HG02973 (cell line): ENCODE data around the gene DYNC1LI2.
"Not testable (repeated sequence)": the region's sequence is repeated elsewhere in the genome, so short reads cannot be mapped to it uniquely, and the experiment has no call there.

ENCODE experiments used
- ATAC-seq: cut with Tn5 transposase; IDR thresholded peaks from one replicate; pipeline ENCODE4 v1.9.1; 2021; ENCODE audit warnings: moderate library complexity; ENCODE audit not compliant: unreplicated experiment

DYNC1LI2 gene

DNA sequence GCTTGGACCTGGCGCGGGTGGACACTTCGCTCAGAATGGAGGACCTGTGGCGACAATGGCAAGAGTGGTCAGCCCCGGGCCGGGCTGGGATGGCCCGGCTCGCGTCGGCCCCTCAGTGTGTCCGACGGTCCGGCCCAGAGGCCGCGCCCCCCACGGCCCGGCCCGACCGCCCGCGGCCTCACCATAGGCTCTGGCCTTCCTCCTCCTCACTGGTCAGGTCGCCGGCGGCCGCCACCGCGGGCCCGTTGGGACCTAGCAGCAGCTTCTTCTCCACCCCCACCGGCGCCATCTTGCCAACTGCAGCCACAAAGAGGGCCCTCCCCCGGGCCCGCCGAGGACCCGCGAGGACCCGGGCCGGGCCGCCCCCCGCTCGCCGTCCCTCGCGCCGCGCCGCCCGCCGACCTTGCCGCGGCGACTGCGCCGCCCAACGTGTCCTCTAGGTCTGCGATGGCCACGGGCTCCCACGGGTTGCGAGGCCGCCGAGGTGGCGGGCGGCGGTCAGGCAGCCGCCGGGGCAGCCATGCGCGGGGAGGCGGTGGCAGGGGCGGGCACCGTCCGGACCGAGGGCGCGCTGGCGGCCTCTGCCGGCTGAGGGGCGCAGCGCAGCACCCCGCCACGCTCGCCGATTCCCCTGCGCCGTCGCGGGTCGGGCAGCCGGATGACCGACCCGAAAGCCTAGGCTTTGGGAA, at the start of gene DYNC1LI2:
DYNC1LI2 (minus strand) TSS at position 307 of the 689 bp plus-strand sequence; CDS start at position 289, 18 bp downstream.
- ATAC-seq = peak; percentile 87

GRCh38 chr16:66800856-66801255, 49.4 kb upstream of the DYNC1LI2 start:
- ATAC-seq = no peak

- ATAC-seq = no peak
Measured at GRCh38 chr16:66798161-66798560, 46.8 kb upstream of the DYNC1LI2 start.

GRCh38 chr16:66793984-66794383, 42.6 kb upstream of the DYNC1LI2 start:
- ATAC-seq = not testable (repeated sequence)

- no peak for ATAC-seq
Measured at GRCh38 chr16:66790130-66790733, 38.8 kb upstream of the DYNC1LI2 start.

GRCh38 chr16:66787427-66787826, 36.0 kb upstream of the DYNC1LI2 start:
- no peak for ATAC-seq

DNA sequence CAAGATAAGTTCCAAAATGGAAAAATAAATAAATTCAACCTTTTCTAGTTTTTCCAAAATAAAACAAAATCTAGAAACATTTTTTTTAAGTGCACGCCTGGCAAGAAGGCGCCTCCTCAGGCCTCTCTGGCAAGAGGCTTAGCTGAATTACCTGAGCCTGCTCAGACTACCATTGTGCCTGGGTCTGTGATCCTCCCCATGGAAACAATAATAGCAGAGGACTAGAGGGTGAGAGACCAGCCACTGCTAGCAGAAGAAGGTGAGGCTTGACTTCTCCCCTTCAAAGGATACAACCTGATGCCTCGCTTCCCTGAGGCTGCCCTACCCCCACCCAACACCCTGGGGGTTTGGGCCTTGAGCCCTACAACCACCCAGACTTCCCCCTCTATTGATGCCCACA, 35.1 kb upstream of the DYNC1LI2 start:
- ATAC-seq = no peak

DNA sequence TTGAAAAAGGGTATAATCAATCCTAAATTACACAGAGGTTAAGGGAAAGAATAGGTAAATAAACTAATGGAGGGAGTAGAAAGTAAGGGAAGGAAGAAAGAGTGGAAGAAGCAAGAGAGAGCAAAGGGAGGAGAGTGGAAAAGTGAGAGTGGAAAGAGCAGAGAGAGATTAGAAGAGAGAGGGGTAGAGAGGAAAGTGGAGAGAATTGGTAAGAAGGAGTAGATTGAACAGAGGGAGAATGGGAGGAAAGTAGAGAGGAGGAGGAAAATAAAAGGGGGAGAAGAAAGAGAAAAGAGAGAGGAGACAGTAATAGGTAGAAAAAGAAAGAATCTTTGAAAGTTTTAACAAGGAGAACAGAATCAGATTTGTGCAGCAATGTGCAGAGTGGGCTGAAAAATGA, 25.0 kb upstream of the DYNC1LI2 start:
- ATAC-seq = no peak

- no peak for ATAC-seq
Measured at GRCh38 chr16:66774981-66775380, 23.6 kb upstream of the DYNC1LI2 start.

DNA sequence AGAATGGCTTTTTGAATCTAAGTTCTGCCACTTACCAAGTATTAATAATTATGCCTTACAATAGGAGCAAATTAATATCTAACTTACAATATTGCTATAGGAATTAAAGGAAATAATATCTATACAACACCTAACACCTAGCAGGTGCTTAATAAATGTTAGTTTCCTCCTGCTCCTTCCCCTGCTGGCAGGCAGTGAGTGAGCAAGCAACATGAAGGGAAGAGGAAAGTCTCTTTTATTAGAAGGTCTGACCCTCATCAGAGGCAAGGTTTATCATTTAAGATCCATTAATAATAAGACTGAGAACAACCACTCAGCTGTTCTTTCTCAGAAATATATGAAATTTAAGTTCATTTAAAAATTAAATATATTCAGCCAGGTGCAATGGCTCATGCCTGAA, 6.7 kb upstream of the DYNC1LI2 start:
- ATAC-seq = no peak

GRCh38 chr16:66754819-66755218, 3.4 kb upstream of the DYNC1LI2 start:
- ATAC-seq = no peak

DNA sequence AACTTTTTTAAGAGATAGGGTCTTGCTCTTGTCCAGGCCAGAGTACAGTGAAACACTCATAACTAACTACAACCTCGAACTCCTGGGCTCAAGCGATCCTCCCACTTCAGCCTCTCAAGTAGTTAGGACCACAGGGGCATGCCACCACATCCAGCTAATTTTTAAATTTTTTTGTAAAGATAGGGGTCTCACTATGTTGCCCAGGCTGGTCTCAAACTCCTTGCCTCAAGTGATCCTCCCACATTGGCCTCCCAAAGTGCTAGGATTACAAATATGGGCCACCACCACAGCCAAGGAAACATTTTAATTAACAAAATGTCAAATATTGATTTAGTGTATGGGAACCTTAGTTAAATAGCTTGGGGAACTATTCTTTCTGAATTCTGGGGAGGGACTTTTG, 2.8 kb upstream of the DYNC1LI2 start:
- ATAC-seq = no peak

GRCh38 chr16:66752958-66753357, 1.5 kb upstream of the DYNC1LI2 start:
- no peak for ATAC-seq

DNA sequence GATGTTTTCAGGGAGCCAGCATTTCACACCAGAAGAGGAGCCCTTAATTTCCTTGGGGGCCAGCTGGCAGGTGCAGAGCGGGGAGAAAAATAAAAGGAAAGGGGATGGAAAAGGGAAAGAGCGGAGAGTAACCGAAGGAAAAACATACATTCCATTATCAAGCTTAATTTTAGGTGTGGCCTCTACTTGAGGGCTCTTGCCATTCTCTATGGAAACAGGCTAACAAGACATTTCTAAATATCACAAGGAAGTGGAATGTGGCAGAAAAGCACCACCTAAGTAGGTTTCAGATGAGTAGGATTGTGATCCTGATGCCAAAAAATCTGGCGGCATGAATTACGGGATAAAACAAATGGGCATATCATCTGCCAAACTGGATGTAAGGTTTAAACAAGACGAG, 970 bp upstream of the DYNC1LI2 start:
- no peak for ATAC-seq

DNA sequence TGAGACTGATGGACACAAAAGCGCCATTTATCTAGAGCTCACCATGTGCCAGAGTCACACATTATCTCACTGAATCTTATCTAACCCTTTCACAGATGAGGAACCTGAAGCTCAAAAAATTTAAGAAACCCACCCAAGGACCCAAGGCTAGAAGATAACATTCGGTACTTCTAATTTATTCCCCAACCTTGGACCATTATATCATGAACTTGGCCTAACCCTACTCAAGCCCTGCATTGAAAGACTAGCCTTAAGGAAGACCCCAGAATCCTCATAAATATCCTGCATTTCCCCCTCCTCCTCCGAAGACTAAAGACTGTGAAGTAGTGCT, 548 bp upstream of the DYNC1LI2 start:
- ATAC-seq = no peak

DNA sequence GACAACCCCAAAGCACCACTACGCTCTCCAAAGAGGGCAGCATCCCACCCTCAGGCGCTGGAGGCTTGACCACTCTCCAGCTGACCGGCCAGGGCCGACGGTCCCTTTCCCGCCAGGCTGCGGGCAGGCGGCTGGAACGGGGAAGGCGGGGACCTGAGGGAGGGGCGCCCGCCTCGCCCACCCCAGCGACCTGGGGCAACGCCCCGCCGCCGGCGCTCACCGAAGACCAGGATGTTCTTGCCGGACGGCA, 431 bp downstream of the DYNC1LI2 start:
- peak; percentile 18 for ATAC-seq

DNA sequence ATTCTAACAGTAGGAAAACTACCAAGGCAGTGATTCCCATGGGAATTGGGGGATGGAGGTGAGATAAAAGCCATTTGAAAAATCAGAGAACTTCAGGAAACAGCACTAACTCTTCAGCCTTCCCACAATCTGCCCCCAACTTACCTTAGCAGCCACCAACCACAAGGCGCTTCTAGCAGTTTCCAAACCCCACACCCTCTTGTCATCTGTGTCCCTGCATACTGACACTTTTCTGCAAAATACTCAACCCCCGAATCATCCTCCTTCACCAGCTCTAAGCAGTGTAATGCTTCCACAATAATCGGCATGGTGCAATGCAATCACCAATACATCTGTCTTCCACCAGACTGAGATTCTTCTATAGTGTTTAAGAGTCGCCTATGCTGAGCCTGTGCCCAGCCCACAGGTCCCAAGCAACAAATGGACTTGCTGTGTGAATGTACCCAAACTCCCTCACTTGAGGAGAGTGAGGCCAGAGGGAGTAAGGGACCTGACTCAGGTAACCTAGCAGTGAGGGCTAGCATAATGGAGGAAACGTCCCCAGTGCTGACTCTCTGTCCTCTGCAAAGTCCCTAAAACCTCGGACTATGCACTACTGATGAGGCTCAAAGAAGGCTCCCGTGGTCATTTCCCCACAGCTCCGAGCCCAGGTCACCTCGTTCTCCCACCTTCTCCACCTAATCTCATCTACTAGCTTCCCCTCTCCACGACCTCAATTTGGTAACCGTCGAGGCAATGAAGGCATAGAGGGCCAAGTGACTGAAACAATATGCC, 943 bp downstream of the DYNC1LI2 start:
- ATAC-seq = no peak

DNA sequence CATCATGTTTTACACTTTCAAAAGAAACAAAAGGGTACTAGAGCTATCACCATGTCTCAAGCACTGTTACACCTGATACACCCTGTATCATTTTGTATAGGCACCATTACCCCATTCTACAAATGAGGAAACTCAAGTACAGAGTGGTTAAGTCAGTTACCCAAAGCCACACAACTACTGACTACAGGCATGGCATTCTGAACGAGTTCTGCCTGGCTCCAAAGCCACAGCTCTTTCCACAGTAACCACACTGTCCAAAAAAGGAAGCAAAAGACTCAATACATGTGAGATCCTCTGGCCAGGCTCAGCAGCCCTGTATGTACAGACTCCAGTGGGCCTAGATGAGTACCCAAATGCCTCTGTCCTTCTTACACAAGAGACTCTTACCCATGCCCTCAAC, 4.7 kb downstream of the DYNC1LI2 start:
- no peak for ATAC-seq

GRCh38 chr16:66746048-66746447, 5.4 kb downstream of the DYNC1LI2 start:
- no peak for ATAC-seq

- ATAC-seq = no peak
Measured at GRCh38 chr16:66741950-66742808, 9.2 kb downstream of the DYNC1LI2 start.

DNA sequence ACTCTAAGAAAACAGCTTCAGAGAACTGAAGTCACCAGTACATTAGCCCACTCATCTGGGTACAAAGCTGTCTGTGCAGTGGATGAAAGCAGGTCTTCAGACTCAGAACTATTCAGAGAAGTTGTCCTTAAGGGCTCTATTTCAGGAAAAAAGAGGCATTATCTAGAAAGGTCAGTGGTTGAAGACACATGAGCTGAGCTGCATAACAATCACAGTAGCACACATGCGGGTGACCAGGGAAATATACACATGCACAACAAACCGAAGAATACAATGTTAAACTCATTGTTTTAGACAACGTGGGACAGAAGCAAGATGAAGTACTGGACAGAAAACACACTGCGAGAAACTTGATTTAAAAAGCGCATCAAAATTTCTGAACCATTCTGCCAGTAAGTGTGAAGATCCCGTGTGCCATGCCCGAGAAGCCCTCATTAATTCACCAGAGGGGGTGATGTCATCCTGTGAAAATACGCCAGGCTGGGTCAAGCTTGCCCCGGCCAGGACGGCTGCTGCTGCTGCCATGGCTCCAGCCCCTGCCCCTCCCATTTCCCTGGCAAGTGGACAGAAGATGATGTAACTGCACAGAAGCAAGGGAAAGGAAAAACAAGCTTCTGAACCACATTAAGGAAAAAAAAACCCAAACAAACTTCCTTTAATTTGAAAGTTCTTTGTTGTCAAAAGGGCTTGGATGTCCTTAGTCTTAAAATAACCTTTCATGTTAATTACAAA, 10.1 kb downstream of the DYNC1LI2 start:
- no peak for ATAC-seq
